NOMO-1 treated with DMSO at 0.1 percent for 48 hours (cell line): ENCODE measurements around the gene AKT1S1.
"Not testable (repeated sequence)": the region's sequence is repeated elsewhere in the genome, so short reads cannot be mapped to it uniquely, and the experiment has no call there.

Source experiments
- DNase-seq: peaks from one replicate; lab custom pipeline; 2025; ENCODE audit not compliant: unreplicated experiment; lab: John Stamatoyannopoulos, UW

AKT1S1 gene

GRCh38 chr19:49840321-49840720, 36.8 kb downstream of the AKT1S1 start:
- DNase-seq, result no peak

- no peak for DNase-seq
These were observed 37.4 kb downstream of the AKT1S1 start for GRCh38 chr19:49839713-49840112.

- no peak for DNase-seq
These were observed 38.1 kb downstream of the AKT1S1 start for GRCh38 chr19:49838885-49839588.

GRCh38 chr19:49837425-49837824, 39.7 kb downstream of the AKT1S1 start:
- DNase-seq, result no peak

GRCh38 chr19:49837009-49837310, 40.2 kb downstream of the AKT1S1 start:
- DNase-seq, result no peak

- DNase-seq, result no peak
These were observed 40.8 kb downstream of the AKT1S1 start for GRCh38 chr19:49836176-49837008.

GRCh38 chr19:49835562-49835961, 41.6 kb downstream of the AKT1S1 start:
- DNase-seq, result no peak

GRCh38 chr19:49833599-49833998, 43.6 kb downstream of the AKT1S1 start:
- no peak for DNase-seq

GRCh38 chr19:49832556-49832955, 44.6 kb downstream of the AKT1S1 start:
- peak; percentile 38 for DNase-seq

GRCh38 chr19:49831592-49831991, 45.6 kb downstream of the AKT1S1 start:
- DNase-seq, result no peak

GRCh38 chr19:49830766-49831165, 46.4 kb downstream of the AKT1S1 start:
- DNase-seq, result no peak

GRCh38 chr19:49829721-49830120, 47.4 kb downstream of the AKT1S1 start:
- no peak for DNase-seq

GRCh38 chr19:49829200-49829599, 48.0 kb downstream of the AKT1S1 start:
- DNase-seq, result no peak

GRCh38 chr19:49827034-49827433, 50.1 kb downstream of the AKT1S1 start:
- no peak for DNase-seq

GRCh38 chr19:49824662-49825061, 52.5 kb downstream of the AKT1S1 start:
- no peak for DNase-seq

GRCh38 chr19:49823472-49823871, 53.7 kb downstream of the AKT1S1 start:
- DNase-seq, result no peak

GRCh38 chr19:49820125-49820524, 57.0 kb downstream of the AKT1S1 start:
- no peak for DNase-seq

GRCh38 chr19:49819452-49820115, 57.6 kb downstream of the AKT1S1 start:
- not testable (repeated sequence) for DNase-seq
